ENCODE results near the gene ELOA.
"Not testable (repeated sequence)": the region's sequence is repeated elsewhere in the genome, so short reads cannot be mapped to it uniquely, and the experiment has no call there.

ELOA gene

DNA sequence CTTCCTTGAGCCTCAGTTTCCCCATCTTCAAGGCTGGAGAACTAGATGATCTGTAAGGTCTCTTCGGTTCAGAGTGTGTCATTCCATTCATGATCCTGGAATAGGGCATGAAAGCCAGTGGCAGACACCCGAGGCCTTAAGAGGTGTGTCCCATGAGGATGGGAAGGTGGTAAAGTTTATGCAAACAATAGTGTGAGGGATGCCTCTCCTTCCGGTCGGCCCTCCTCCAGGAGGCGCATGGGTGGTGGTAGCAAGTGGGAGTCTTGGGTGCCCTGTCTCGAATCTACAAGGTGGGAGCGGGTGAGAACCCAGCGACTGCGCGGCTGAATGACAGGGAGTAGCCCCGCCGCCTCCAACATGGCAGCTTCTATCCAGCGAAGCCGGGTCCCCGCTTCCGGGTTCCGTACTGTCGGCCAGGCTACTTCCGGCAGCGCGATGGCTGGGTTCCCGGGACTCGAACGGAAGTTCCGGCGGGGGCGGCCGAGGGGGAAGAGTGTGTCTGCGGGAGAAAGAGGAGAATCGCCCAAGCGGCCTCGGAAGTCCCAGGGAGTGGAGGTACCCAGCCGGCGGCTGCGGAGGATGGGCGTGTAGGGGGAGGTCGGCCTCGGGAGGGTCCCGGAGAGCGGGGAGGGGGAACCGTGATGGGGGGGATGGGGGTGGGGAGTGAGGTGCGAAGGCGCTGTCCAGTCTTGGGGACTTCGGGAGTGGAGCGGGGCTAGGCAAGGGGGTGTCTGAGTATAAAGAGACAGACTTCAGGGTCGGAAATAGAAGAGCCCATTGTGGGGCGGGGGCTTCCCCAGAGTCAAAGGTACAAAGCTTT, 47.6 kb downstream of the ELOA start, which contains the start of gene LYPLA2:
TSS of gene LYPLA2 (plus strand) at position 450 of the 820 bp plus-strand sequence. CDS start 1,538 bp downstream, outside the sequence.
- DNase-seq, result peak; percentile 88

DNA sequence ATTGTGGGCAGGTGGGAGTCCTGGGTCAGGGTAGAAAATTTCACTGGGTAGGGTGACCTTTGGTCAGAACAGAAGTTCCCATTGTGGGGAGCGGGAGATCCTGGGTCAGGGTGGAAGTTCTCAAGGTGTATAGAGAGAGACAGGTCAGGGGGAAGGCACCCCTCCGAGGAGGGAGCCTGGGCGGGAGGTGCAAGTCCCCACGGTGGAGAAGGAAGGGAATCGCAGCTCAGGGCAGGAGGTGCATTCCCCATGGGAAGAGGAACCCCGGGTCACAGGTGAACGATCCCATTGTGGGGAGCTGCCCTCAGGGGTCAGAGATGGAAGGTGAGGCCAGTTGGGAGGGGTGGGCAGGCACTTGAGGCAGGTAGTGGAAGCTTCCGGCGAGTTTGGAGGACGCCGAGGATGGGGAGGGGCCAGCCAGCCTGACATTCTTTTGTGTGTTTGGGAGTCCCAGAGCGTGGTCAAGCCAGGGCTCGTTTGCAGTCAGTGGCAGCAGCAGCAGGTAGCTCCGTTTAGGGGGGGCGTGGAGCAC, 48.3 kb downstream of the ELOA start:
- peak; percentile 31 for DNase-seq

DNA sequence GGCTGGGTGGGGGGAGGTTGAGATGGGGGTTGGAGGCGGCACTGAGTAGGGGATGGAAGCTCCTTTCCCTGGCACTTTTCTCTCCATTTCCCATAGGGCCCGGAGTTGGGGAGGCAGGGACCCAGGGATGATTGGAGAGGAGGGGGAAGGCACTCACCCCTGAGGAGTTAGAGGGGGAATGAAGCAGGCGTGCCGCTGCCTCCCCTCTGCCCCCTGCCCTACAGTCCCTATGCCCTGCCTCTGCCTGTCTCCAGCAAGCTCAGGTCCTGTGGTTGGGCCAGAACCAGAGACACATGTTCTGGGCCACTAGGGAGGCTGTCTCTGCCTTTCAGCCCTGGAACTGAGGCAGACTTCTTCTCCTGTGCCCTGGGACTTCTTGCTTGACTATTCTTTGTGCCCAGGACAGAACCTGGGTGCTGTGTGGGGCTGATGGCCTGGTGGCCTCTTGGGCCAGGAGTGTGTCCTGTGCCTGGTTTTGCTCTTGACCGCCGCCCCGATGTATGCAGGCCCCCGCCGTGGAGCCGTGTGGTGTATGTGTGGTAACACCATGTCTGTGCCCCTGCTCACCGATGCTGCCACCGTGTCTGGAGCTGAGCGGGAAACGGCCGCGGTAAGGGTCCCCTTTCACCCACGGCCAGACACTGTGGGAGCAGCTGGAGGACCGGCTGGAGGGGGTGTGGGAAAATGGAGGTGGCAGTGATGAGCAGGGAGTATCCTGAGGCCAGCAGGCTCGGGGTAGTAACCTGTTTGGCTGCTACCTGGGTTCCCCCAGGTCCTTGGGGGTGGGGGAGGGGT, 49.1 kb downstream of the ELOA start:
- DNase-seq, result no peak

DNA sequence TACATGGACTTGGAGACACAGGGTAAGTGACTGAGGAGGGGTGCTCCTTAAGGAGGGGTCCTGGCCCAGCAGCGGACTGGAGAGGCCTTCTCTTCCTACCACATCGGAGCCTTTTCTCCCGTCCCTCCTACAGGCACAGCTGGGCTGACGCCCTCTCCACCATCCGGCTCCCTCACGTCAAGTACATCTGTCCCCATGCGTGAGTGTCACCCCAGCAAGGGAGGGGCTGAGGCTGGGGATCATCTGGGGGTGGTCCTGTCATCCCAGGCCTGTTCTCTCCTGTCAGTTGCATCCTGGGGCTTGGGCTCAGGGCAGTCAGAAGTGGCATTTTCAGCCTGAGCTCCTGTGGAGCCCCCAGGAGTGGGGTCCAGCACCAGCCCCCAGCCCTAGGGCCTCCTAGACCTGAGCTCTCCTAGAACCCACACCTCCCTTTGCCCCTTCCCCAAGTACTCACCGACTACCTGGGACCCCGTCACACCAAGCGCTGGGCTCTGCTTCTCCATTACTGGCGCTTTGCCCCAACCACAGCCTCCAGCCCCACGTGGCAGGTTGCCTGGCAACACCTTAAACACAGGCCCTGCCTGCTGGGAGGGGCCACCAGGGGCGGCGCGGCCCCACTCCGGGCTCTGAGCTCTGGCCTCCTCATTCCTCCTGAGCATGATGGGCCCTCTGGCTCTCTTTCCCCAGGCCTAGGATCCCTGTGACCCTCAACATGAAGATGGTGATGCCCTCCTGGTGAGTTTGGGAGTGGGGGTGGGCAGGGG, 49.9 kb downstream of the ELOA start:
- peak; percentile 53 for DNase-seq

DNA sequence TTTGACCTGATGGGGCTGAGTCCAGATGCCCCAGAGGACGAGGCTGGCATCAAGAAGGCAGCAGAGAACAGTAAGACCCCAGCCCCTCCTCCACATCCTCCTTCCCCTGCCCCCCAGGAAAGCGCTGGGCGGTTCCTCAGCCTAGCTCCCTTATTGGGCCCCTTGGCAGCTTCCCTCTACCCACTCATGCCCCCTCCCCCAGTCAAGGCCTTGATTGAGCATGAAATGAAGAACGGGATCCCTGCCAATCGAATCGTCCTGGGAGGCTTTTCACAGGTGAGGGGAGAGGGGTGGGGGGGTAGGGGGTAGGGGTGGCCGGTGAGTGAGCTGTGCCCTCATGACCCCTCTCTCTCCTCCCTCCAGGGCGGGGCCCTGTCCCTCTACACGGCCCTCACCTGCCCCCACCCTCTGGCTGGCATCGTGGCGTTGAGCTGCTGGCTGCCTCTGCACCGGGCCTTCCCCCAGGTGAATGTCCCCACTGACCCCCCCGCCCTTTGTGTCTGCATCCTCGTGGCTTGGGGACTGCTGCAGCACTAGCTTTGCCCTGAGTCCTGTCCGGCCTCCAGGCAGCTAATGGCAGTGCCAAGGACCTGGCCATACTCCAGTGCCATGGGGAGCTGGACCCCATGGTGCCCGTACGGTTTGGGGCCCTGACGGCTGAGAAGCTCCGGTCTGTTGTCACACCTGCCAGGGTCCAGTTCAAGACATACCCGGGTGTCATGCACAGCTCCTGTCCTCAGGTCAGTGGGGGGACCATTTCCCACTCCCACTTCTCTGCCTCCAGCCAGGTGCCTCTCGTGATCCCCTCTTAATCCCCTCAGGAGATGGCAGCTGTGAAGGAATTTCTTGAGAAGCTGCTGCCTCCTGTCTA, 50.8 kb downstream of the ELOA start:
- DNase-seq, result no peak

DNA sequence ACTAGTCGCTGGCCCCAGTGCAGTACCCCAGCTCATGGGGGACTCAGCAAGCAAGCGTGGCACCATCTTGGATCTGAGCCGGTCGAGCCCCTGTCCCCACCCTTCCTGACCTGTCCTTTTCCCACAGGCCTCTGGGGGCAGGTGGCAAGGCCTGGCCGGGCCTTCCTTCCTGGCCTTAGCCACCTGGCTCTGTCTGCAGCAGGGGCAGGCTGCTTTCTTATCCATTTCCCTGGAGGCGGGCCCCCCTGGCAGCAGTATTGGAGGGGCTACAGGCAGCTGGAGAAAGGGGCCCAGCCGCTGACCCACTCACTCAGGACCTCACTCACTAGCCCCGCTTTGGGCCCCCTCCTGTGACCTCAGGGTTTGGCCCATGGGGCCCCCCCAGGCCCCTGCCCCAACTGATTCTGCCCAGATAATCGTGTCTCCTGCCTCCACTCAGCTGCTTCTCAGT, 51.5 kb downstream of the ELOA start:
- not testable (repeated sequence) for DNase-seq

DNA sequence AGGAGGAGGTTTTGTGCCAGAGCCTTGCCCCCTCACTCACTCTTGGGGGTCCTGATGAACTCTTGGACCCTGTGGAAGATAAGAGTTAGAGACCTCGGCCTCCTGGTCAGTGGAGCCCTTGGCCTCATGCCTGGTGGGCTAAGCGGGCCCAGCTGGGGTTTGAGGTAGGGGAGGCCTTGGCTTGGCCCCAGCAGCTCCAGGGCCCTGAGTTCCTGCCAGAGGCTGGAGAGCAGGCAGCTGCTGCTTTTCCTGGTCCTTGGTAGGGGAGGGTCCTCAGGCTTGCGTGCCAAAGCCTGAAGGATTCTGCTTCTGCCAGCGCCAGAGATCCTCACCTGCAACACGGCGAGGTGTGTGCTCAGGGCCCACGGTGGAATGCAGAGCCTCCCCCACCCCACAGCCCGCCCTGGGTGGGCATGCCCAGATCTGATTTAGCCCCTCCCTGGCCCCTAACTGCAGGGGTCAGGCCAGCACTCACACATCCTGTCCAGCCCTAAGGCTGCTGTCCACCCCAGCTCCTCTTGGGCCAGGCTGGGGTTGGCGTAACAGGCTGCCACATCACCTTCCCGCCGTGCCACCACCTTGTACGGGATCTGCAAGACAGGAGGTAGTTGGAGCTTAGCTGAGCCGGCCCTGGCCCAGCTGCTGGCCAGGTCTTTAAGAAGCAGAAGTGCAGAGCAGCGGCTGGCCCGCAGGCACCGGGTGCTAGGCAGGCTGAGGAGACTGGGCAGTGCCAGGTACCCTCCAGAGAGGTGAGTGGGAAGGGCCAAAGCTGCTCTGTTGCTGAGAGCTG, 52.6 kb downstream of the ELOA start:
- DNase-seq, result no peak

DNA sequence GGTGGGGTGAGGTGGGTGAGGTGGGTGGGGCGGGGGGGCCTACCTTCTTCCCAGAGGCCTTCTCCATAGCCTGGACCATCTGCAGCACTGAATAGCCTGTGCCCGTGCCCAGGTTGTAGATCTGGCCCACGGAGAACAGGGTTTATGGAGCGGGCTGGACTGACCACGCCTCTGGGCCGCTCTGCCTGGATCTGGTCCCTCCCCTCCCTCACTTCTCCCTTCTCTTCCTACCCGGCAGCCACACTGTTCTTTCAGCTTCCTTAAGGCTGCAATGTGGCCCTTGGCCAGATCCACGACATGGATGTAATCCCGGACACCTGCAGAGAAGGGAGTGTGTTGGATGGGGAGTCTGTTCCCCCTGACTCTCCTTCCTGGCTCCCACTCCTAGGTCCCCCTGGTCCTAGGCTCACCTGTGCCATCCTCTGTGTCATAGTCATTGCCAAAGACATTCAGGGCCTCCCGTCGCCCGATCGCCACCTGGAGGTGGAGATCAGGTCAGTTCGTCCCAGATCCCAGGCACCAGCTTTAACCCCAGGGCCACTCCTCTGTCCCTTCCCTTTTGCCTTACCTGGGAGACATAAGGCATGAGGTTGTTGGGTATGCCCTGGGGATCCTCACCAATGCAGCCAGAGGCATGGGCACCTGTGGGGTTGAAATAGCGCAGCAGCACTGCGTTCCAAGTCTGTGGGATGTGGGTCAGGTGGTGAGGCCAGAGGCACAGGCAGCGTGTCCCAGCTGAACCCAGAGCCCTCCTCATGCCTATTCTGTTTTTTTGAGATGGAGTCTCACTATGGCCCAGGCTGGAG, 53.4 kb downstream of the ELOA start:
- no peak for DNase-seq

DNA sequence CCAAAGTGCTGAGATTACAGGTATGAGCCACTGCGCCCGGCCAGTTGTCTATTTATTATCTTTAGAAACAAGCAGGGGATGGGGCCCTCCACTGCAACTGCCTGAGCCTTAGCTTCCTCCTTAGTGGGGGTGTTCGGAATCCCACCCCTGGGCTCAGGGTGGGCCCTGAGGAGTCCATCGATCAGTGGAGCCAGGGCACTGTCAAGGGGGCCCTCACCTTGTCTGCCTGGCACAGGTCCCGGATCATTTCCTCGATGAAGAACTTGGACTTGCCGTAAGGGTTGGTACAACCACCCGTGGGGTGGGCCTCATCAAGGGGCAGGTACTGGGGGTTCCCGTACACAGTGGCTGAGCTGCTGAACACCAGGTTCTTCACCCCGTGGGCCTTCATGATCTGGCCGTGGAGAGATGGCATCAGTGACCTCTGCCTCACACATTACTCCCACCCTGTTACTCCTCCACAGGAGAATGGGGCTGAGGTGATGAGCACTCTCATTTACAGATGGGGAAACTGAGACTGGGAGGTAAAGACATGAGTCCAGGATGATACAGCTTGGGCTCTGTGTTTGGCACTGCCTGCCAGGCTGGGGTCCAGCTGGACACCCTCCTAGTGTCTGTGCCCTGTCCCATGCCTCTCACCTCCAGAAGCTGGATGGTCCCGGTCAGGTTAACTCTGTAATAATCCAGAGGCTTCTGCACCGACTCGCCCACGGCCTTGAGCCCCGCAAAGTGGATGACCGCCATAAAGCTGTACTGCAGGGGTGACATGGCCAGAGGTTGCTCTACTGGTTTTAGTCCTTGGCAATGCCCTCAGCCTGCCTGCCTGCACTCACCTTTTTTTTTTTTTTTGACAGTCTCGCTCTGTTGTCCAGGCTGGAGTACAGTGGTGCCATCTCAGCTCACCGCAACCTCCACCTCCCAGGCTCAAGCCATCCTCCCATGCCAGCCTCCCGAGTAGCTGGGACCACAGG, 54.5 kb downstream of the ELOA start:
- DNase-seq, result no peak

DNA sequence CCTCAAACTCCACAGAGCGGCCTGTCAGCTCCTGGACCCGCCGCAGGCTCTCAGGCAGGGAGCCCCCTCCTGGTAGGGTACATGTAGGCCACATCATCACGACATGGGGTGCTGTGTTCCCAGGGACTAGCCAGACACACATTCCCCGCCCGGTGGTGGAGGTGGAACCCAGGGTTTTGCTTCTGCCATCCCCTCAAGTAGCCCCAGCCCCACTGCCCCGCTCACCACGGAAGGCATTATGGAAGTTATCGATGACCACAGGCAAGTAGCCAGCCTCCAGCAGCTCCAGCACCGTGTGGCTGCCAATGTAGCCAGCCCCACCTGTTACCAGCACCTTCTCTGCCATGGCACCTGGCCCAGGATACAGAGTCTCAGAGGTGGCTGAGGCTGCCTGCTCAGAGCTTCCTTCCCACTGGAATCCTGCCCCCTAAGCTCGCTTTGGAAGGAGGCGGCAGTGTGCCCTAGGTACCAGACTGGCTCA, 55.4 kb downstream of the ELOA start:
- DNase-seq, result no peak

DNA sequence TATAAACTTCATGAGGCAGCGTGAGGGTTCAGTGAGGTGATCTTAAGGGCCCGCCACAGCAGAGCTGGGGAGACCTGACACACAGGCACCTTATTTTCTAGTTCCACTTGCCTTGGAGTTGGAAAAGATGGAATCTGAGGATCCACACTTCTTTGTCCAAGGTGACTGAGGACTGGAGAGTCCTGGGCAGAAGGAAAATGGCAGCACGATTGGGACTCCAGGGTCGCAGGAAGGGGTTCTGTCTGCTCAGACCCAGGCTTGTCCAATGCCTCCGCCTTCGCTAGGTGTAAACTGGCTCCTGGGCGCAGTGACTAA, 55.9 kb downstream of the ELOA start:
- DNase-seq, result no peak

DNA sequence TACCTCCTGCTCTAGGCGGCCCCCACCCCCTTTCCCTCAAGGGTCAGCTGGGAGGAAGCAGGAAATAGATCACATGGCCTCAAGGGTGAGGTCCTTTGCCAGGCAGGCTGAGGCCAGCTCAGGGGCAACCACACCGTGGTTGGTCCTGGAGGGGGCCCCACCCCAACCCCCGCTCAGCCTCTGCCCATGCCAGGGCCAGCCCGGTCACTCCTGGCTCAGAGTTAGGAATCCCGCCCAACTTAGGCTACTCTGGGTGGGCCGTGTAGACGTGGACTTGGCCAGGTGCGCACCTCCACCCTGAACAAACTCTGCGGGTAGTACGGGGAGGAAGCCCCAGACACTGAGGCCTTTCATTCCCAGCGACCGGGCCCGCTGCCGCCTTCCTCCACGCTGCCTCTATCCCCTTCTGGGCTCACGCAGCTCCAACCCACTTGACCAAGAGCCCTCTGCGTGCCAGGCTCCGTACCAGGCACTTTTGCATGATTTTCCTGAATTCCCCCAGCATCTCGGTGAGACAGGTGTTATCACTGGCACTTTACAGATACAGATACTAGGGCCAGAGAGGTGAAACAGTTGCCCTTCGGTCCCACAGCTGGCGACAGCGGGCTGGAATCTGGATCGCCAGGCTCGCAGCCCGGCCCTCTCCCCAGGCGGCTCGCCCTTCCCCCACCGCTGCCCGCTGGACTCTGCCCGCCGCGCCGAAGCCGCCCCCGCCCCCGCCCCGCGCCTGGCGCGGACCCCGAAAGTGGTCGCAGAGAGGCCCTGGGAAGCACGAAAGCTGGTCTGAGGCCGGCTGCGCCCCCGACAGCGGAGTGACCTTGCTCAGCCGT, 56.5 kb downstream of the ELOA start:
- DNase-seq, result peak; percentile 45

DNA sequence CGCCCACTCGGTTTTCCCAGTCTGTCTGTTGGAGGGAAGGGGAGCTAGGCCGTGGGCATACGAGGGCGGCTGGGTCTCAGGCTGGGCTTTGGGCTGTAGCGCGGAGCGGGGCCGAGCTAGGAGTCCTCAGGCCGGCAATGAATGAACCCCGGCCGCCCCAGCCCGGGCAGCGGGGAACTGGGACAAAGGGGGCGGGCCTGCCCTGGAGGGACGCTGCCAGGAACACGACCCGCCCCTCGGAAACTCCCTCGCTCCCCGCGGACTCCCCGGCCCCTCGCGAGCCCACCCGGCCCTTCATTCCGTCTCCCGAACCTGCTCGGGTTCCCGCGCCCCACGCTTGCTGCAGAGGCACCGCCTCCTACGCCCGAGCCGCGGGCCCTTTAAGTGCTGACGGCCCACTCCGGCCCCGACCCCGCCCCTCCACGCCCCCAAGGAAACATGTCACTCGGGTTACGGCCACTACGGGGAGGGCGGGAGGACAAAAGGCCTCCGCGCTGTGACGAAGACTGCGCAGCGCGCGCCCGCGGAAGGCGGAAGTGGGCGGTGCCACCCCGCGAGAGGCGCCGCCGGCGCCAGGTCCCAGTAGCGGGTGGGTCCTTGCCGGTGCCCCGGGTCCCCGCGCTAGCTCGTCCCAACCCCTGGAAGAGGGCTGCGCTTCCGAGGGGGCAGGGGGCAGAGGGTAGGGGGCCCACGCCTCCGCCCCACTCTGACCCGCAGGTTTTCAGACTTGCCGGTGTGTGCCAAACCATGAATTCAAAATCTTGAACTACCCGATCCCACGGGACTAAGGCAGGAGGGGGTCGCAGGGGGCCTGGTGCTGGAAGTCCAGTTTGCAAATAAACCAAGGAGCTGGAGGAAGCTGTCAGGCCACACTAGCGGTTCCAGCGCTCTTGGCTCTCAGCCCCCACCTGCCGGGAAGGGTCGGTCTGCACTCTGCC, 57.4 kb downstream of the ELOA start, which contains the start of gene GALE:
TSS of gene GALE (minus strand) at position 355 of the 938 bp plus-strand sequence. CDS start 1,747 bp downstream, outside the sequence.
- peak; percentile 97 for DNase-seq

DNA sequence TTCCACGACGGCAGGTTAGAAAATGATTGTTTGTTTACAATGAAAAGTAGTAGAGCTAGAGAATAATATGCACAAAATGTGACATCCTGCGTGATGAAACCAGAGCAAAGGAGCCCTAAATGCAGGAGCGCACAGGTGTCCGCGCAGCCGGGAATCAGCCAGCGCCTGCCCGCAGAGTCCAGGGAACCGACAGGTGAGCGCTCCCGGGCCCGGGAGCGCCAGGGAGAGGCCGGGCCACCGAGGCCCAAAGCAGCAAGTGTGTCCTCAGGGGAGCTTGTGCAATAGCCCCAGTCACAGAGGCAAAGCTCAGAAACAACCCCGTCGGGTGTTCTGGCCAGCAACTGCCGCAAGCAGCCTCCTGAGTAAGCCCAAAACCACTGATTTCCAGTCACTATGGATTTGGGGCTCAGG, 58.1 kb downstream of the ELOA start:
- DNase-seq, result no peak

DNA sequence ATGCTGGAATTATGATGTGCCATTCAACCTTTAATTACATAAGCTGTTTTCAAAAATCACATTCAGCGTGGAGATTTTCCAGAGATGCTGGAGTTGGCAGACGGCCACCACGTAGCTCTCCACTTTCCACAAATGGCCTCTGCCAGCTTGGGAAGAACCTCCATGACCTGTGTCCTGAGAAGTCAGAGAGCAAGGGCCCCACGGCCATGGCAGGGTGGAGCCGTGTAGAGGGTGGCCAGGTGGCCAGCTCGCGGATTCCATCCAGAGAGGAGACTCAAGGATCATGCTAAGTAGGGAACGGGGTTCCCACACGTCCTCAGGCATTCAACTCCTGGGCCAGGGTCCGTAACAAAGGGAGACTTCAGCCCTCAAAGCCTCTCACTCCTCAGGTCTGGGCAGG, 58.6 kb downstream of the ELOA start:
- DNase-seq, result no peak

DNA sequence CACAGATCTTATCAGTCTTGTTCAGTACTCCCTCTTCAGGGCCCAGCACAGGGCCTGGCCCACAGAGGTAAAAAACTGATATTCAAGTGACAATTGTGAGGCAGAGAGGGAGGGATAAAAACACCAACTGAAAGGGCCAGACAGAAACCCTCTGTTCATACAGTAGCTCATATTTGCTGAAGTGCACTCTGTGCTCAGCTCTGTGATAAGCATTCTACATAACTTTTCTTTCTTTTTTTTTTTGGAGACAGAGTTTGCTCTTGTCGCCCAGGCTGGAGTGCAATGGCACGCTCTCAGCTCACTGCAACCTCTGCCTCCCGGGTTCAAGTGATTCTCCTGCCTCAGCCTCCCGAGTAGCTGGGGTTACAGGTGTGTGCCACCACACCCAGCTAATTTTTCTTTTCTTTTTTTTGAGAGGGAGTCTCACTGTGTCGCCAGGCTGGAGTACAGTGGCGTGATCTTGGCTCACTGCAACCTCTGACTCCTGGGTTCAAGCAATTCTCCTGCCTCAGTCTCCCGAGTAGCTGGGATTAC, 59.6 kb downstream of the ELOA start:
- not testable (repeated sequence) for DNase-seq

All from CD4-positive, alpha-beta T cell treated with Interleukin-17A for 1 hour (primary cell).